IMR-90 (cell line): ENCODE data around the gene HIVEP1. TPM values are rescaled to one million over a fixed set of nuclear protein-coding genes. Genes with fewer than 3 reads are reported as not detected.
"Not testable (repeated sequence)": the region's sequence is repeated elsewhere in the genome, so short reads cannot be mapped to it uniquely, and the experiment has no call there.

Experiments
- ATAC-seq: fragments of 200-7000 bp; cut with Tn5 transposase; 2 replicates; pipeline ENCODE4 v1.9.1; 2020; ENCODE audit warnings: low read depth, mild to moderate bottlenecking, moderate library complexity
- BruUV-seq: library from RNA; stranded (reverse); fragments of 400-500 nt; replicated peaks from 2 replicates; lab custom pipeline; 2021; lab: Mats Ljungman, UMichigan
- CTCF ChIA-PET: fragments of 300-600 bp; formaldehyde crosslinking; extraction: SDS; loops from one replicate; lab custom pipeline; 2021; ENCODE audit warnings: antibody characterized with exemption; lab: Yijun Ruan, JAX
- POLR2A ChIA-PET: fragments of 300-600 bp; sonication (Branson Sonifier 250); formaldehyde crosslinking; loops from one replicate; lab custom pipeline; 2022; ENCODE audit warnings: antibody characterized with exemption; ENCODE audit not compliant: unreplicated experiment; lab: Charles Lee
- DNase-seq: peaks from one replicate; pipeline ENCODE4 v3.0.0; 2013
- H2AFZ ChIP-seq: replicated peaks from 2 replicates; pipeline ENCODE3; 2013; ENCODE audit warnings: low read length, mild to moderate bottlenecking; ENCODE audit not compliant: poor library complexity
- H2AK5ac ChIP-seq: 2 replicates; pipeline ENCODE4 v1.6.1; 2013; ENCODE audit warnings: low read depth, low read length, inconsistent platforms
- H2AK9ac ChIP-seq: replicated peaks from 2 replicates; pipeline ENCODE3; 2013; ENCODE audit warnings: mild to moderate bottlenecking, low read depth, low read length, moderate library complexity; ENCODE audit not compliant: poor library complexity
- H2BK120ac ChIP-seq: 2 replicates; pipeline ENCODE4 v1.6.1; 2013; ENCODE audit warnings: low read depth, low read length, inconsistent platforms
- H2BK15ac ChIP-seq: 3 replicates; pipeline ENCODE4 v1.6.1; 2013; ENCODE audit warnings: low read depth, low read length, inconsistent platforms
- H2BK20ac ChIP-seq: 2 replicates; pipeline ENCODE4 v1.6.1; 2013; ENCODE audit warnings: low read depth, mild to moderate bottlenecking, inconsistent platforms, low read length, moderate library complexity
- H2BK5ac ChIP-seq: 2 replicates; pipeline ENCODE4 v1.6.1; 2013; ENCODE audit warnings: mild to moderate bottlenecking, low read depth, low read length, inconsistent platforms; ENCODE audit not compliant: poor library complexity, severe bottlenecking
- H3K14ac ChIP-seq: replicated peaks from 2 replicates; pipeline ENCODE4 v1.6.1; 2013; ENCODE audit warnings: low read depth, low read length, inconsistent platforms
- H3K18ac ChIP-seq: 2 replicates; pipeline ENCODE4 v1.6.1; 2013; ENCODE audit warnings: low read depth, low read length, control low read depth
- H3K23ac ChIP-seq: 2 replicates; pipeline ENCODE4 v1.6.1; 2013; ENCODE audit warnings: low read depth, low read length, inconsistent platforms
- H3K27ac ChIP-seq: 2 replicates; pipeline ENCODE4 v1.5.1; 2013; ENCODE audit warnings: mild to moderate bottlenecking, control low read depth, low read length; ENCODE audit not compliant: insufficient read depth
- H3K27me3 ChIP-seq: 2 replicates; pipeline ENCODE4 v1.6.1; 2013; ENCODE audit warnings: low read length; ENCODE audit not compliant: control insufficient read depth, insufficient read depth
- H3K36me3 ChIP-seq: 2 replicates; pipeline ENCODE4 v1.6.1; 2013; ENCODE audit warnings: low read length, mixed read lengths; ENCODE audit not compliant: control insufficient read depth, insufficient read depth
- H3K4ac ChIP-seq: 2 replicates; pipeline ENCODE4 v1.6.1; 2013; ENCODE audit warnings: low read depth, low read length, inconsistent platforms
- H3K4me1 ChIP-seq: 2 replicates; pipeline ENCODE4 v1.6.1; 2013; ENCODE audit warnings: low read length, mixed read lengths; ENCODE audit not compliant: control insufficient read depth, insufficient read depth
- H3K4me2 ChIP-seq: 2 replicates; pipeline ENCODE4 v1.6.1; 2013; ENCODE audit warnings: low read depth, mild to moderate bottlenecking, control low read depth, low read length, moderate library complexity
- H3K4me3 ChIP-seq: 2 replicates; pipeline ENCODE4 v1.5.1; 2013; ENCODE audit warnings: low read depth, mild to moderate bottlenecking, control low read depth, low read length, moderate library complexity; ENCODE audit not compliant: insufficient read depth
- H3K56ac ChIP-seq: 2 replicates; pipeline ENCODE4 v1.6.1; 2013; ENCODE audit warnings: low read length, inconsistent platforms; ENCODE audit not compliant: insufficient read depth; ENCODE audit errors: extremely low read depth
- H3K79me1 ChIP-seq, 2 experiments: 2 replicates each; pipeline ENCODE4 v1.6.1; 2013; ENCODE audit warnings: low read length in 2 of 2, inconsistent platforms in 1 of 2, low read depth in 1 of 2
- H3K9ac ChIP-seq: 2 replicates; pipeline ENCODE4 v1.6.1; 2013; ENCODE audit warnings: low read depth, low read length, control low read depth
- H3K9me1 ChIP-seq: 2 replicates; pipeline ENCODE4 v1.6.1; 2013; ENCODE audit warnings: low read length, inconsistent platforms; ENCODE audit not compliant: insufficient read depth
- H3K9me3 ChIP-seq: 2 replicates; pipeline ENCODE4 v1.6.1; 2013; ENCODE audit warnings: low read length; ENCODE audit not compliant: control insufficient read depth, insufficient read depth
- H4K20me1 ChIP-seq: 2 replicates; pipeline ENCODE4 v1.6.1; 2013; ENCODE audit warnings: low read length, inconsistent platforms; ENCODE audit not compliant: insufficient read depth
- H4K5ac ChIP-seq: 2 replicates; pipeline ENCODE4 v1.6.1; 2013; ENCODE audit warnings: mild to moderate bottlenecking, low read depth, low read length, control low read depth
- H4K8ac ChIP-seq, 2 experiments: 2 replicates each; pipeline ENCODE4 v1.6.1; 2013; ENCODE audit warnings: low read depth in 2 of 2, low read length in 2 of 2, control low read depth in 1 of 2, inconsistent platforms in 1 of 2
- H4K91ac ChIP-seq: 2 replicates; pipeline ENCODE4 v1.6.1; 2013; ENCODE audit warnings: low read depth, low read length, inconsistent platforms; ENCODE audit not compliant: insufficient read depth
- WGBS, 2 experiments: methylation state at CpG; one replicate each; pipeline versions ENCODE4 v1.1.5 to v1.1.7; 2013; ENCODE audit warnings: missing lambda C conversion rate in 2 of 2; ENCODE audit not compliant: insufficient read length in 1 of 2; ENCODE audit errors: extremely low coverage in 2 of 2; 5-methylcytosine and 5-hydroxymethylcytosine counted together
- dilution Hi-C: fragments of 300-500 bp; cut with HindIII; formaldehyde crosslinking; loops from one replicate; pipeline ENCODE4 v1.14.3; 2018; ENCODE audit warnings: low sequenced_read_pairs; ENCODE audit not compliant: unreplicated experiment
- in situ Hi-C: fragments of 300-500 bp; cut with MboI; formaldehyde crosslinking; loops from 3 replicates; pipeline ENCODE4 v1.14.3; 2019; ENCODE audit warnings: low sequenced_read_pairs, inconsistent platforms, mixed read lengths
- intact Hi-C: fragments of 100-400 bp; cut with micrococcal nuclease; formaldehyde crosslinking; loops from 2 replicates; pipeline ENCODE4 v1.10.0; 2022
- polyA plus RNA-seq, 3 experiments: library from polyadenylated mRNA; depleted of rRNA; stranded (reverse); fragments of >200 nt; gene quantifications; 2 replicates each; pipeline ENCODE4 v1.2.3, GENCODE V29; 2012; ENCODE audit warnings: low replicate concordance in 1 of 3
- total RNA-seq: library from RNA; depleted of rRNA; stranded (reverse); fragments of >200 nt; gene quantifications from 2 replicates; pipeline ENCODE4 v1.2.3, GENCODE V29; 2012

The HIVEP1 gene
- total and polyA plus RNA-seq, 2 of the 4 experiments (the other 2 are of a cell fraction) = 13.0 to 17.2 TPM

DNA sequence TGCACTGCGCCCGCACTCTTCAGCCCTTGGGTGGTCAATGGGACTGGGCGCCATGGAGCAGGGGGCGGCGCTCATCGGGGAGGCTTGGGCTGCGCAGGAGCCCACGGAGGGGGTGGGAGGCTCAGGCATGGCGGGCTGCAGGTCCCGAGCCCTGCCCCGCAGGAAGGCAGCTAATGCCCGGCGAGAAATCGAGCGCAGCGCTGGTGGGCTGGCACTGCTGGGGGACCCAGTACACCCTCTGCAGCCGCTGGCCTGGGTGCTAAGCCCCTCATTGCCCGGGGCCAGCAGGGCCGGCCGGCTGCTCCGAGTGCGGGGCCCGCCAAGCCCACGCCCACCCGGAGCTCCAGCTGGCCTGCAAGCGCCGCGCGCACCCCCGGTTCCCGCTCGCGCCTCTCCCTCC is 96.3 kb downstream of the HIVEP1 start:
- H3K4me3 ChIP-seq, H3K27me3 ChIP-seq, H3K9ac ChIP-seq, H4K8ac ChIP-seq, CTCF ChIA-PET, H2BK5ac ChIP-seq, DNase-seq, H2BK120ac ChIP-seq, H3K27ac ChIP-seq, H2BK20ac ChIP-seq, H2AFZ ChIP-seq, dilution Hi-C loops, H3K9me1 ChIP-seq, H2BK15ac ChIP-seq, H3K18ac ChIP-seq, H4K91ac ChIP-seq, H3K4me1 ChIP-seq, in situ Hi-C loops, H3K23ac ChIP-seq, H3K4ac ChIP-seq, H3K56ac ChIP-seq, H3K36me3 ChIP-seq, POLR2A ChIA-PET, intact Hi-C loops, H3K4me2 ChIP-seq, ATAC-seq, H3K14ac ChIP-seq, BruUV-seq, H2AK5ac ChIP-seq, H4K20me1 ChIP-seq, H3K9me3 ChIP-seq, H2AK9ac ChIP-seq, H4K5ac ChIP-seq: not testable (repeated sequence)
- WGBS, 2 experiments = no CpG with 5 or more reads among the region's 33 CpGs
- peaks cover 7 to 23% of the 10 kb centered on the region in 2 experiments; a peak in 3 of 4 replicates for H3K79me1 ChIP-seq
